Activated CD4-positive, alpha-beta T cell treated with anti-CD3 and anti-CD28 coated beads, Interleukin-2, Interleukin-6, amounts not matched to agents 100 ng/mL and 50 ng/mL, durations not matched to agents 16 hours and 8 hours (primary cell): Measurements from ENCODE around the gene COL19A1.
A peak's percentile ranks its signal among the peaks of the same experiment; 100 is the strongest.

Experiments
- DNase-seq: peaks from one replicate; pipeline ENCODE4 v3.0.0-alpha.2; 2020

Gene COL19A1

DNA sequence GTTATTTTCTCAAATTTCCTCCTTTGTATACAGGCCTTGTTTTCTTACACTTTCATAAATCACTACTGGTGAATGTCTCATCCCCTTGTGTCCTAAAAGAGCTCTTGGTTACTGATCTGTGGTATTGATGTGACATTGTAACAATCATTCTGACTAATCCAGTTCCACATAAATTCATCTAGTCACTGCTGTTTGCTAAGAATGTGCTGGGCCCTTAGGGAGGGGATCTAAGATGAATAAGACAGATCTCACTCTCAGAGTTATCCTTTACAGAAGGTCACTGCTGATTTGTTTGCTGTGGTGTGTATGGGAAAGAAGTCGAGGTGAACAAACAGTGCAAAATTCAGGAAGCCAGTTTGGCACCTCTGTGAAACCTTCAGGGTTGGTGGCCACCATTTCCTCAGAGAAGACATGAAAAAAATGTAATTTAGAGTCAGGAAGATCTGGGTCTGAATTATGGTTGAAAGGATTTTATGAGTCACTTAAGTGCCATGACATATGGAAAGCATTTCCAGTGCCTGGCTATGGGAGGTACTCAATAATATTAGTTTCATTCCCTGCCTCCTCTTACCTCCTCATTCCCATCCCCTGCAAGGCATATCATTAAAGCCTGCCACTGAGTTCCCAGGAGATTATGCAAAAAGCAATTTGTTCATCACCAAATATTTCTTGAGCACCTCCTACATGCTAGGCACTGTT, 314.7 kb downstream of the COL19A1 start:
- DNase-seq = peak; percentile 61

DNA sequence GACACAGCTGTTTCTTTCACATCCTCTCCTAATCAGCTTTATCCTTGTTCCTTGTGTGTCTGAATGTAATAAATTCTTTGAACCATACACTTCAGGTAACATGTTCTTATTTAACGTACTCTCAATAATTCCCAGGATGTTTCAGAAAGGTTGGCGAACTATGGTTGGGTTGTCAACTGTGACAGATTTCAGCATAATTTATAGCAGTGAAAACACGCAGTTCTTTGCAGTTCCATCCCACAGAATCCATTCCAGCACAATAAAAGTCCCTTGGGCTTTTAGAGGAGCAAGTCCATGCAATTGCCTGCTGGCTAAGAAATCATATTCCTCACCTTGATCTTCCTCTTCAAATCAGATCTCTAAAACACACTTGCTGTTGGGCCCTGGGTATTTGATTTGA, 317.2 kb downstream of the COL19A1 start:
- DNase-seq = no peak

DNA sequence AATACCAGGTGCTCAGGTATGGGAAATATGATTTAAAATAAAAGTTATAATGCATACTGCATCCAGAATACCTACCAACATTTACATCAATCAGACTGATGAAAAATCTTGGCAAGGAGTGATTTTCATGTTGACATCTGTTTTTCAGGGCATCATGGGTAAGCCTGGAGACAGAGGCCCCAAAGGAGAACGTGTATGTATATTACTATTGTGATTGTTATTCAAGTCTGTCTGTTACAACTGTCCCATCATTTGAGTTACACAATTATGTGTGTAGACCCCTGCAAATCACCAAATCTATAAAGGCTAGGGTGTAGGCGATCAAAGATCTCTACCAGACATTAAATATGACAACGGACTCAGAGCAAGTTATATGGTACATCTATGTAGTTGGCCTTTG, 318.4 kb downstream of the COL19A1 start:
- no peak for DNase-seq

- no peak for DNase-seq
Observed at GRCh38 chr6:70186461-70186860, 320.1 kb downstream of the COL19A1 start.

- DNase-seq = no peak
Observed at GRCh38 chr6:70188202-70188601, 321.8 kb downstream of the COL19A1 start.

- DNase-seq = no peak
Observed at GRCh38 chr6:70194421-70194820, 328.1 kb downstream of the COL19A1 start.

- DNase-seq = no peak
Observed at GRCh38 chr6:70196531-70196930, 330.2 kb downstream of the COL19A1 start.

DNA sequence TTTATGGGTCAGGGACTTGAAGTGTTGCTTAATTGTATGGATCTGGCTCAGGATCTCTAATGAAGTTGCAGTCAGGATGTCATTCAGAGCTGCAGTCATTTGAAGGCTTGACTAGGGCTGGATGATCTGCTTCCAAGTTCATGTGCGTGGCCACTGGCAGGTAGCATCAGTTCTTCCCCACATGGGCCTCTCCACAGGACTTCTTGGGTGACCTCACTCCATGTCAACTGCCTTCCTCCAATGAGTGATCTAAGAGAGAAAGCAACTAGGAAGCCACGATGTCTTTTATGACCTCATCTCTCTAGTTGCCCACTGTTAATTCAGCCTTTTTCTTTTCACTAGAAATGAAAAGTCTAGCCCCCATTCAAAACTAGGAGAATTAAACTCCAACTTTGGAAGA, 332.4 kb downstream of the COL19A1 start:
- DNase-seq = no peak

DNA sequence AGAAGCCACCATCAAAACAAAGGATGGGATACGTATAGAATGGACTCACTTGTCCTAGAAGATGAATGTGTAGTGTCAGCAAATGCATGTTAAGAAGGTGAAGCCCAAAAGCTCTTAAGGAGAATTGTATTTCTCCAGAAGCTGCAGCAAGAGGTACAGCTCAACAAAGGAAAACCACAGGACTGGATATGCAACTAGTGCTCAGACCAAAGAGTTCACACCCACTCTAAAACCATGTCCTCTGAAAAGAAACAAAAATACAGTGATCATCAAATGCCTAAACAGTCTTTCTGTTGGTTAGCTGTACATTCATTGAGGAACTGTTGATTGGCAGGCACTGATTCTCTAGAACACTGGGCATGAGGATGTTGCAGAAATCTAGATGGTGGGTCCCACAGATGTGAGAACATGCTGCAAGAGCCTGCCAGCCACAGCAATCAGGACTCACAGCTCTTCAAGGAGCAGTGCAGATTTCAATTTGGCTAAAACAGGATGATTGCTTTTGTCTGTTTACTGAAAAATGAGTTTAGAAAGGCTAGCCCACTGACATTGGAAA, 342.0 kb downstream of the COL19A1 start:
- DNase-seq = no peak

- no peak for DNase-seq
Observed at GRCh38 chr6:70210462-70210861, 344.1 kb downstream of the COL19A1 start.

DNA sequence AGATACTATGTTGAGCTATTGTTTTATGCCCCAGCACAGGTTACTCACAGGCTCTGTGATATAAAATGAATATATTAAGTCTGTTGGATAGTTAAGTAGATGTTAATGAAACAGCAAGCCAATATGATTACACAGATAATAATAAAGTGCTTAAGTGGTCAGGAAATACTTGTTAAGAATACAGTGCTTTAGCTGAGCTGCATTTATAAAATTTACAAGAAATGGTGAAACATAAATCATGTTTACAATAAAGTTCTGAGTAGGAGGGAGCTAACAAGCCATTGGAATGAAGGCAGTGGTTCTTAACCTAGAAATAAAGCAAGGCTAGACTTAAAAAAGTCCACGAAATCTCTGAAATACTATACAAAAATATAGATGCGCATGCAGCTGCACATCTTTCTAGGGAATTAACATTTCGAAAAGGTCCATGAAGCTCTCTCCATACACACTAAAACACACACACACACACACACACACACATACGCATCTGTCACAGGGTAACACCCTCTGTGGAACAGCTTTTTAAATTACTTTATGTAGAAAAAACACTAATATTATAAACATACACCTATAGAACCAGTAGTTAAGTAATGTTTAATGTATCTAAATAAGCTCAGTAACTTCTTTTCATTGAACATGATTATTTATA, 349.2 kb downstream of the COL19A1 start:
- DNase-seq = no peak

GRCh38 chr6:70216767-70217166, 350.4 kb downstream of the COL19A1 start:
- DNase-seq = no peak

GRCh38 chr6:70219943-70220613, 353.7 kb downstream of the COL19A1 start:
- DNase-seq = no peak

DNA sequence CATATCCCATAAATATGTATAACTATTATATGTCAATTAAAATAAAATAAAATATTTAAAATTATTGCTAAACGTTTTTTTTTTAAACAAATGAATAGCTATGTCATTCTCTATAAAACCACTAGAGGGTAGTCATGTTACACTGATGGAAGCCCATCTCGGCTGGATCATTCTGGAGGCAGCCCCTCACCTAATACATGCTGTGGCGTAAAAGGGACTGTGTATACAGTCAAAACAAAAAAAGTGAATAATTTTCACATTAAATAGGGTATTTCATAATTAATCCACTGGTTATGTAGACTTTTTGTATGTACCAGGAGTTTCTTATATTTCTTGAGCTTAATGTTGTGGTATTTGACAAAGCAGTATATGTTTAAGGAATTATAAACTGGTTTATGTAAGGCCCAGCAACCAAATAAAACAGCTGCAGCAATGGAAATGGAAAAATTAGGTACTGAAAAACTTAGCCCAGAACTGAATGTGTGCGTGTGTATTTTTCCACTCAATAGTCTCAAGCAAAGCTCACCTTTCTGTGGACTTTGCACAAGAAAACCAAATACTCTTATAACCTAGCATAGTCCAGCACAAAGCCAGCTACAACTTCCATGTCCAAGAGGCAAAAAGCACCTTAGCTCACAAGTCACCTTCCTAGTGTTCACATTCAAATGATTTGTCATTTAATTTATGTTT, 354.8 kb downstream of the COL19A1 start:
- DNase-seq = peak; percentile 14

DNA sequence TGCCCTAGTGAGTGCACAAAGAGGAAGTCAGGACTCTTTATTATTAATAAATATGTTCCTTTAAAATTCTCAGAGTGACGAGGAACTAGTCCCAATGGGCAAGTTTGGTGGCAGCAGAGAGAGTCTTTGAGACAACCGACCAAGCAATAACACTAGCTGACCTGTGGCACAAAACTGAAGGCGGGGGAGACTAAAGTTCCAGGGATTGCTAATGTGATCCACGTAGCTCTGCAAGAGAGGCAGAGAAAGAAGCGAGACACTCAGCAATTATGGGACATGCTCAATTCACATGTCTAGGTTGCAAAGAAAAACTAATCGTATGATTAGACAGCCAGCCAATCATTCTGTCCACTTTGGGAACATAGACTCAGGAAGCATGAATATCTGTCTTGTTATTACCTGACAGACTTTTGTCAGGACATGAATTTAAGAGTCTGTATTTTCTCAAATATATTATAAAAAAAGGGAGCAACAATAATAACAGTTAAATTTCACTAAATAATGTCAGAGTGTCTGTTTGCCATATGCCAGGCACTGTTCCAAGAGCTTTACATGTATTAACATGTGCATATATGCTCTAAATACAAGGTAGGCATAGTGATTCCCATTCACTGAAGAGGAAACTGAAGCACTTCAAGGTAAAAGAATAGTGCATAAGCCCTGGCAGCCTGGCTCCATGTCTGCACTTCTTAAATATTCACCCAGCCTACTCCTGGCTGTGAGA, 355.5 kb downstream of the COL19A1 start:
- no peak for DNase-seq

GRCh38 chr6:70222439-70222749, 356.0 kb downstream of the COL19A1 start:
- DNase-seq = no peak

DNA sequence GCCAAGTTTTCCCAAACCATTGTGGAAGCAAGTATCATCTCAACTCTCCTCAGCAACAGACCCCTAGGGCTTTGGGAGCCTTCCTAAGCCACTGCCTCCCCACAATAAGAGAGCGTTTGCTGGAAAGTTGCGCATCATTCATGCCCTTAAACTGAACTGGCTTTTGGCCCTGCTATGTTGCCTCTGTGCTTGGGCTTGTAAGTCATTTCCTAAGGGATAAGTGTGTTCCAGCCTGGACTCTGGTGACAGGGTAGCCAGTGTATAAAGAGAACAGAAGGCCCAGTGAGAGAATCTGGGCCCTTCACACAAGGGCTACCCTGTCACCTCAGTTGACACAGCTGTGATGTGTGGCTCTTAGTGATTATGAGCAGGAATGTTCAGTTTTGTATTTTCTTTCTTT, 358.7 kb downstream of the COL19A1 start:
- no peak for DNase-seq

- DNase-seq = no peak
Observed at GRCh38 chr6:70231311-70231710, 365.0 kb downstream of the COL19A1 start.

GRCh38 chr6:70234561-70235236, 368.3 kb downstream of the COL19A1 start:
- no peak for DNase-seq

DNA sequence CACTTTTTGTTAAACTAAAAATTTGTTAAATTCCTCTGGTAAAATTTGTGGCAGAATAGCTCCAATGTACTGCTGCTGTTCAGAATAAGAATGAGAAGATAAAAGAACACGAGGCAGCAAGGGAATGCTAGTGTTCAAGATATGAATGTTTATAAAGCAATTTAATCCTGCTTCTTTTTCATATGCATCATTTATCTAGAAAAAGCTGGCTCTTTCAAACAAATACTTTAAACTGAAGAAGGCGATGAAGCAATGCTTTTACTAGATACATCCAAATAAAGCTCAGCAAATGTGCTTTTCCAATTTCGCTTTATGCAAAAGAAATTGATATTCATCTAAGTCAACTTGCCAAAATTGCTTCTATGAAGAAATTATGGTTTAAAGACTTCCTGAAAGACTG, 370.0 kb downstream of the COL19A1 start:
- no peak for DNase-seq

DNA sequence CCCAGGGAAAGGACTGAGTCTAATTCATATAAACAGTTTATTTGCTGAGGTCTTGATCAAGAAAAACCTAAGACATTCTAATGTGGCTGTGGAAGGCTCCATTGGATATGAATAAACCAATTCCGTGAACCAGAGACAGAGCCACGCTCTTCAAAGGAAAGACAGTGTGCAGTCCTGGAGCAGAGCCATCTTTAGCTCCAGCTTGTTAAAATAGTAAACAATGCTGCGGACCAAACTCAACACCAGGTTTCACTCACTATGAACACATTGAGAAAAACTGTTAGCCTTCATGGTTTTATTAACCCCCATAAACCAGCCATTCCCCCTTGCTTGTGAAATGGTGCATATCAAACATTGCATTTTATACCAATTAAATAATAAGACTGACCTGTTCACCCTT, 374.7 kb downstream of the COL19A1 start:
- DNase-seq = no peak

GRCh38 chr6:70241991-70242420, 375.6 kb downstream of the COL19A1 start:
- DNase-seq = no peak
